HUES64 (cell line): ENCODE measurements around the gene SHISA6.

Experiments
- H3K27ac ChIP-seq: 2 replicates; pipeline ENCODE4 v1.7.0; 2013; ENCODE audit warnings: low read depth, low read length, inconsistent platforms
- H3K27me3 ChIP-seq: 2 replicates; pipeline ENCODE4 v1.6.1; 2013; ENCODE audit warnings: mild to moderate bottlenecking, low read length; ENCODE audit not compliant: insufficient read depth
- H3K36me3 ChIP-seq: 2 replicates; pipeline ENCODE4 v1.6.1; 2013; ENCODE audit warnings: mild to moderate bottlenecking, low read length; ENCODE audit not compliant: insufficient read depth
- H3K4me1 ChIP-seq: 2 replicates; pipeline ENCODE4 v1.6.1; 2013; ENCODE audit warnings: mild to moderate bottlenecking, low read length, moderate library complexity; ENCODE audit not compliant: insufficient read depth
- H3K4me3 ChIP-seq: 2 replicates; pipeline ENCODE4 v1.5.1; 2013; ENCODE audit warnings: mild to moderate bottlenecking, low read length, moderate library complexity
- H3K9ac ChIP-seq: 2 replicates; pipeline ENCODE4 v1.6.1; 2013; ENCODE audit warnings: mild to moderate bottlenecking, low read depth, low read length
- H3K9me3 ChIP-seq: 2 replicates; pipeline ENCODE4 v1.6.1; 2013; ENCODE audit warnings: low read depth, low read length; ENCODE audit not compliant: insufficient read depth
- WGBS: fragments of 150-250, 120-280 bp; methylation state at CpG from one replicate; pipeline ENCODE4 v1.1.7; 2013; ENCODE audit warnings: missing lambda C conversion rate; 5-methylcytosine and 5-hydroxymethylcytosine counted together

The SHISA6 gene

GRCh38 chr17:11324846-11325420 is 83.9 kb downstream of the SHISA6 start:
- Histone ChIP-seq H3K9ac (no peak overlapping the region), H3K4me3 (no peak overlapping the region)

GRCh38 chr17:11326492-11326891 is 85.5 kb downstream of the SHISA6 start:
- Histone ChIP-seq H3K9ac (no peak overlapping the region), H3K27me3 (no peaks in the 10 kb centered on the region), H3K4me3 (no peak overlapping the region), H3K4me1 (peaks cover 15% of the 10 kb centered on the region), H3K36me3 (no peaks in the 10 kb centered on the region), H3K27ac (no peak overlapping the region), H3K9me3 (no peaks in the 10 kb centered on the region)
- WGBS = 98% methylated on average over 5 of the region's 5 CpGs

More at GRCh38 chr17:11324846-11325420, 83.9 kb downstream of the SHISA6 start:
- peaks cover under 1% of the 10 kb centered on the region; the same call in 1 of the 2 replicates for H3K4me1 ChIP-seq
- 0 out of 2 replicates have a peak, but pooled peaks cover 4% of the 10 kb centered on the region for H3K9me3 ChIP-seq
- H3K27me3 ChIP-seq = no peaks in the 10 kb centered on the region
- no peak overlapping the region for H3K27ac ChIP-seq
- 95% methylated on average over 10 of the region's 10 CpGs for WGBS
- no peaks in the 10 kb centered on the region for H3K36me3 ChIP-seq

- Histone ChIP-seq H3K27ac (no peak overlapping the region), H3K27me3 (no peaks in the 10 kb centered on the region), H3K4me1 (peaks cover 24% of the 10 kb centered on the region), H3K4me3 (no peak overlapping the region), H3K9me3 (no peaks in the 10 kb centered on the region), H3K9ac (no peak overlapping the region), H3K36me3 (no peaks in the 10 kb centered on the region)
- 93% methylated on average over 1 of the region's 2 CpGs for WGBS
Measured at GRCh38 chr17:11328770-11329169, 87.8 kb downstream of the SHISA6 start.

DNA sequence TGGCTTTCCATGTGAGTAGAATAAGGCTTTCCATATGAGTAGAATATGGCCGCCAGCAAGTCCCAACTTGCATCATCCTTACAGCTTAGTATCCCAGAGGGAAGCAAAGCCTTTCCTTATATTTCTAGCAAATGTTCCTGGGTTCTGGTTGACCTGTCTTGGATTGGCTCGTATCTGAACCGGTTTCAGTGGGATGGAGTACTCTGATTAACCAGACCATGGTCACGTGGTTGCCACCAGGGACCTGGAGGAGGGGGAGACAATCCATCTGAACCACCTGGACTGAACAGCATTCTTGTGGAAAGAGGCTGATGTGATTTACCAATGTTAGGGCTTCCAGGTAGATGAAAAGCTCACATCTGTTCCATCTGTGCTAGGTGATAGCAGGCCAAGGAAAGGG is 89.0 kb downstream of the SHISA6 start:
- WGBS = 88% methylated on average over 4 of the region's 4 CpGs

DNA sequence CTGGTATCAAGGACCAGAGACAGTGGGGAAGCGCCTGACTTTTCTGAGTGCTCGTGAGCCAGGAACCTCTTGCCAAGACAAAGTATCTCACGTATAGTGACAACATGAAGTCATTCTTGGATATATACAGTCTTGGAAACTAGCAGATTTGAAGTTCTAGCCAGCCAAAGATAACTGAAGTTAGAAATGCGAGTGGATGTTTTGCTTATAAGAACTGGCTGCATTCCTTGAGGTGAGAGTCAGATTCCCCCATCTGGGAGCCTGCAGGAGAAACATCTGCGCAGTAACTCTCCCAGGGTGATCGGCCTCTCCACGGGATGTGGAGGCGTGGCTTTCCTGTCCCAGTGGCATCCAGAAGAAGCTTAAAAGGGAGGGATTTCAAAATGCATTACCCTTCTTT is 89.8 kb downstream of the SHISA6 start:
- H3K4me1 ChIP-seq = peaks cover 24% of the 10 kb centered on the region
- no peaks in the 10 kb centered on the region for H3K27me3 ChIP-seq
- H3K9ac ChIP-seq = no peak overlapping the region
- H3K4me3 ChIP-seq = no peak overlapping the region
- H3K27ac ChIP-seq = no peak overlapping the region
- no peaks in the 10 kb centered on the region for H3K36me3 ChIP-seq
- H3K9me3 ChIP-seq = no peaks in the 10 kb centered on the region
- 30% methylated on average over 8 of the region's 8 CpGs for WGBS

More for the DNA sequence above, 89.0 kb downstream of the SHISA6 start:
- Histone ChIP-seq H3K9me3 (no peaks in the 10 kb centered on the region), H3K4me1 (peaks cover 24% of the 10 kb centered on the region), H3K9ac (no peak overlapping the region), H3K27me3 (no peaks in the 10 kb centered on the region), H3K27ac (no peak overlapping the region), H3K4me3 (no peak overlapping the region), H3K36me3 (no peaks in the 10 kb centered on the region)

- Histone ChIP-seq H3K36me3 (no peaks in the 10 kb centered on the region), H3K27me3 (no peaks in the 10 kb centered on the region), H3K9ac (no peak overlapping the region), H3K9me3 (no peaks in the 10 kb centered on the region), H3K27ac (no peak overlapping the region), H3K4me1 (peaks cover 24% of the 10 kb centered on the region), H3K4me3 (no peak overlapping the region)
- WGBS = 83% methylated on average over 15 of the region's 15 CpGs
Measured at GRCh38 chr17:11331547-11332513, 90.8 kb downstream of the SHISA6 start.

DNA sequence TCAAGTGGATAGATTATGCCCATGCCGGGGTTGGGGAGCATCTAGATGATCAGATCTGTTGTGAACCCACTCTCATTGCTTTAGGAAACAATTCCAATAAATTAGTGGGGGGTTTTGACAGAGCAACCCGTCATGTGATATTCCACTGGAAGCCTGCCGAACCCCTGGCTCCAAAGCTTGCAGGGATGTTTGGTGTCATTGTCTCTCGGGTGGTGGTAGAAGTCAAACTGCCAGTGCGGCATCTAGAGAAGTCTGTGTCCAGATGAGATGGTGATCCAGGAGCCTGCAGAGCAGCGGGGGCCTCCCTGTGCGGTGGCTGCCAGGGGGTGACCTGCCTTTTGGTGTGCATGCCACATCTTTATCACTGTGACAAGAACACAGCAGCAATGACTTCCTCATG is 91.7 kb downstream of the SHISA6 start:
- H3K4me1 ChIP-seq = peaks cover 24% of the 10 kb centered on the region
- H3K27ac ChIP-seq = no peak overlapping the region
- WGBS = 94% methylated on average over 7 of the region's 7 CpGs
- no peak overlapping the region for H3K9ac ChIP-seq
- no peaks in the 10 kb centered on the region for H3K9me3 ChIP-seq
- no peak overlapping the region for H3K4me3 ChIP-seq
- H3K36me3 ChIP-seq = no peaks in the 10 kb centered on the region
- H3K27me3 ChIP-seq = no peaks in the 10 kb centered on the region

- Histone ChIP-seq H3K4me1 (peaks cover 24% of the 10 kb centered on the region), H3K4me3 (no peak overlapping the region), H3K36me3 (no peaks in the 10 kb centered on the region), H3K9ac (no peak overlapping the region), H3K9me3 (no peaks in the 10 kb centered on the region), H3K27ac (no peak overlapping the region), H3K27me3 (no peaks in the 10 kb centered on the region)
- 90% methylated on average over 4 of the region's 4 CpGs for WGBS
Measured at GRCh38 chr17:11334493-11334892, 93.5 kb downstream of the SHISA6 start.

DNA sequence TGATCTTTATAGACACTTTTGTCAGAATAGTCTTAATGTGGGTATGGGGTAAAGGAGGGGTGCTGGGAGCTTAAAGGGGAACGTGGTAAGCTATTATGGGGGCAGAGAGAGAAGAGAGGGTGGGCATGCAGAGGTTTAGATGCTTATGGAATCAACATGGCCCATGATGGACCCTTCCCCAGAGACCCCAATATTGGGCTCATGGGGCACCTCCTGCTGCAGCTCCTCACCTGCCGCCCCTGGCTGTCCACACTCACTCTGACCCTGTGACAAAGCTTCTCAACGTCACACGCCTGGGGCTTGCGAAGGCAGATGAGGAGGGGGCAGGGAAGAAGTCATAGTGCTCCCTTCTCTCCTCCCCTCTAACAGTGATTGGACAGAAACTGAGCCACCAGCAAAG is 95.3 kb downstream of the SHISA6 start:
- H3K9me3 ChIP-seq = no peaks in the 10 kb centered on the region
- H3K27me3 ChIP-seq = no peaks in the 10 kb centered on the region
- 87% methylated on average over 5 of the region's 5 CpGs for WGBS
- no peaks in the 10 kb centered on the region for H3K36me3 ChIP-seq
- no peak overlapping the region for H3K4me3 ChIP-seq
- H3K9ac ChIP-seq = no peak overlapping the region
- H3K27ac ChIP-seq = no peak overlapping the region
- peaks cover 11% of the 10 kb centered on the region for H3K4me1 ChIP-seq

DNA sequence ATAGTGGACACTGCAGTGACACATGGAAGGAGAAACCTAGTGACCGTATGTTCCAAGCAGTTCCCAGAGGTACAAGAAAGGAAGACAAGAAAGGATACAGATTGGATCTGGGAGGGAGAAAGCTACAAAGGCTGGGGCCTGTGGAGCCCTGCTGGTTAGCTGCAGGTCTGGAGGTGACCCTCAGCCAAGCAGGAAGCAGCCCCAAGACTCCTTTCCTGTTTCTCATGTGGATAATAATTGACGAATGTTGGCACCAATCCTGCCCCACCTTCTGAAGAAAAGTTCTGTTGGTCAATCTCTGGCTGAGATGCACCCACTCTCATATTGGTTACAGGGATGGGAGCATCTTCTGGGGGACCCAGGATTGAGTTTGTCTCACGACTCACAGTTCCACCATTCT is 99.8 kb downstream of the SHISA6 start:
- Histone ChIP-seq H3K4me1 (no peaks in the 10 kb centered on the region), H3K9me3 (no peaks in the 10 kb centered on the region), H3K9ac (no peak overlapping the region), H3K4me3 (no peak overlapping the region), H3K27me3 (no peaks in the 10 kb centered on the region), H3K27ac (no peak overlapping the region), H3K36me3 (no peaks in the 10 kb centered on the region)
- 94% methylated on average over 3 of the region's 3 CpGs for WGBS

GRCh38 chr17:11342138-11342537 is 101.1 kb downstream of the SHISA6 start:
- WGBS = 49% methylated on average over 3 of the region's 3 CpGs
- Histone ChIP-seq H3K9ac (no peak overlapping the region), H3K9me3 (no peaks in the 10 kb centered on the region), H3K36me3 (no peaks in the 10 kb centered on the region), H3K27me3 (no peaks in the 10 kb centered on the region), H3K27ac (no peak overlapping the region), H3K4me3 (no peak overlapping the region), H3K4me1 (no peaks in the 10 kb centered on the region)
